GM12873 (cell line): ENCODE results near the gene COL1A1.

ENCODE experiments used
- CTCF ChIP-seq: IDR thresholded peaks from 2 replicates; pipeline ENCODE4 v1.5.1; 2012; ENCODE audit warnings: low read depth, mild to moderate bottlenecking, moderate library complexity, low read length, control low read depth; ENCODE audit not compliant: insufficient read depth; ENCODE audit errors: missing control alignments

COL1A1 gene

GRCh38 chr17:50177476-50177875 lies 24.0 kb downstream of the COL1A1 start:
- no peak for TF ChIP-seq CTCF

- peak; percentile 9 for TF ChIP-seq CTCF
Observed at GRCh38 chr17:50176559-50177357, 24.7 kb downstream of the COL1A1 start.

- TF ChIP-seq CTCF, result no peak
Observed at GRCh38 chr17:50175035-50175807, 26.2 kb downstream of the COL1A1 start.

GRCh38 chr17:50174444-50174843 lies 27.0 kb downstream of the COL1A1 start:
- TF ChIP-seq CTCF, result no peak

- TF ChIP-seq CTCF, result no peak
Observed at GRCh38 chr17:50173335-50173941, 28.0 kb downstream of the COL1A1 start.

GRCh38 chr17:50172936-50173334 lies 28.5 kb downstream of the COL1A1 start:
- TF ChIP-seq CTCF, result no peak

DNA sequence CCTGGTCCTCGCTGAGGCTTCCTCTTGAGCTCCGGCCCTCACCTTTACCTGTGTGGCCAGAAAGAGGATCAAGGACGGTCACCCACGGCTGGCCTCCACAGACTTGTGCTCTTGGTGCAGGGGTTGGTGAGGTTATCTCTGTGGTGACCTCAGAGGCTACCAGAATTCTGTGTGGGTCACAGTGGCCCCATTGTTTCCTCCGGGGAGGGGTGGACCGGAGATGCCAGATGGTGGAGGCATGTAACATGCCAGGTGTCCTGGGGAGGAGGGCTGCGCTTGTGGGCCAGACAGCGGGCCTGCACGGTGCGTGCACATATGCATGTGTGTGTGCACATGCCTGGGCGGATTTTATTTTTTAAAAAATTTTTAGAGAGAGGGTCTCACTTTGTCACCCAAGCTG lies 29.3 kb downstream of the COL1A1 start:
- TF ChIP-seq CTCF, result no peak
